K562 (cell line): ENCODE measurements around the gene PARP1. TPM values are rescaled to one million over a fixed set of nuclear protein-coding genes. Genes with fewer than 3 reads are reported as not detected.

Experiments used
- ATAC-seq: fragments of 200-7000 bp; cut with Tn5 transposase; 3 replicates; pipeline ENCODE4 v1.9.1; 2020; ENCODE audit warnings: moderate library complexity
- BruUV-seq: library from RNA; stranded (reverse); fragments of 400-500 nt; replicated peaks from 2 replicates; lab custom pipeline; 2021; lab: Mats Ljungman, UMichigan
- CTCF ChIA-PET: fragments of 300-600 bp; formaldehyde crosslinking; extraction: SDS; loops from one replicate; lab custom pipeline; 2021; ENCODE audit warnings: low intra/inter-chr PET ratio; lab: Yijun Ruan, JAX
- POLR2A ChIA-PET: fragments of 300-600, 350-650 bp; sonication (Branson Sonifier 250); formaldehyde crosslinking; extraction: SDS; loops from one replicate; lab custom pipeline; 2021; ENCODE audit warnings: antibody characterized with exemption, inconsistent platforms; lab: Yijun Ruan, JAX
- DNase-seq, 4 experiments: peaks; one replicate each; pipeline versions ENCODE4 v3.0.0 to v3.0.0-alpha.2; 2011 to 2018; ENCODE audit warnings: low spot score in 3 of 4, mixed read lengths in 3 of 4; ENCODE audit errors: extremely low read depth in 1 of 4
- FAIRE-seq: peaks from 2 replicates; lab custom pipeline; 2011; peaks lifted over from hg19 to GRCh38; lab: Jason Lieb, UNC
- H2AFZ ChIP-seq: 2 replicates; pipeline ENCODE4 v1.6.0; 2011; ENCODE audit warnings: low read depth, low read length, control low read depth, inconsistent platforms
- H3K27ac ChIP-seq: fragments of 200-600 bp; 3 replicates; pipeline ENCODE4 v1.8.0; 2011; ENCODE audit warnings: low read depth, mild to moderate bottlenecking, control low read depth, inconsistent platforms, low read length, moderate library complexity, mixed read lengths; ENCODE audit errors: extremely low read depth
- H3K27me3 ChIP-seq, 2 experiments: fragments of 300-600 bp in 1 of 2; 2 replicates in 1 of 2; 3 replicates in 1 of 2; pipeline versions ENCODE4 v1.6.0 to v1.8.0; 2011; ENCODE audit warnings: inconsistent platforms in 2 of 2, low read length in 2 of 2, mild to moderate bottlenecking in 1 of 2, mixed read lengths in 1 of 2, moderate library complexity in 1 of 2; ENCODE audit not compliant: control insufficient read depth in 2 of 2, insufficient read depth in 2 of 2
- H3K36me3 ChIP-seq: fragments of 300-600 bp; 3 replicates; pipeline ENCODE4 v1.8.0; 2011; ENCODE audit warnings: mild to moderate bottlenecking, low read length, inconsistent platforms; ENCODE audit not compliant: control insufficient read depth, insufficient read depth
- H3K4me1 ChIP-seq, 2 experiments: fragments of 200-600 bp in 1 of 2; replicated peaks in 1 of 2; 2 replicates in 1 of 2; 3 replicates in 1 of 2; pipeline versions ENCODE4 v1.5.1 to v1.8.0; 2011; ENCODE audit warnings: inconsistent platforms in 2 of 2, low read length in 2 of 2, mild to moderate bottlenecking in 1 of 2, mixed read lengths in 1 of 2, moderate library complexity in 1 of 2; ENCODE audit not compliant: control insufficient read depth in 2 of 2, insufficient read depth in 2 of 2
- H3K4me2 ChIP-seq: 2 replicates; pipeline ENCODE4 v1.6.1; 2011; ENCODE audit warnings: low read length, control low read depth, inconsistent platforms, mixed read lengths; ENCODE audit not compliant: insufficient read depth
- H3K4me3 ChIP-seq: fragments of 200-600 bp; sonication (generic), shearing (Covaris generic); 2 replicates; pipeline ENCODE4 v1.5.1; 2016; ENCODE audit warnings: control low read depth, inconsistent platforms
- H3K79me2 ChIP-seq: fragments of 200-600 bp; 3 replicates; pipeline ENCODE4 v1.8.0; 2011; ENCODE audit warnings: low read length, inconsistent platforms; ENCODE audit not compliant: control insufficient read depth, insufficient read depth
- H3K9ac ChIP-seq, 2 experiments: 2 replicates each; pipeline versions ENCODE4 v1.6.0 to v1.6.1; 2011; ENCODE audit warnings: low read depth in 2 of 2, low read length in 2 of 2, control low read depth in 1 of 2, inconsistent platforms in 1 of 2, mild to moderate bottlenecking in 1 of 2, mixed read lengths in 1 of 2; ENCODE audit not compliant: insufficient read depth in 1 of 2
- H3K9me1 ChIP-seq: one replicate; pipeline ENCODE4 v1.6.0; 2011; ENCODE audit warnings: inconsistent platforms, mild to moderate bottlenecking, low read length, moderate library complexity; ENCODE audit not compliant: control insufficient read depth, insufficient read depth
- H3K9me3 ChIP-seq: replicated peaks from 2 replicates; pipeline ENCODE4 v1.5.1; 2011; ENCODE audit warnings: low read depth, low read length, inconsistent platforms; ENCODE audit not compliant: control insufficient read depth, insufficient read depth
- H4K20me1 ChIP-seq: replicated peaks from 2 replicates; pipeline ENCODE4 v1.6.1; 2011; ENCODE audit warnings: low read length, inconsistent platforms, mixed read lengths; ENCODE audit not compliant: control insufficient read depth, insufficient read depth
- CBX2 ChIP-seq: fragments of 200-600 bp; sonication (generic); IDR thresholded peaks from one replicate; pipeline ENCODE4 v1.6.1; 2012; ENCODE audit warnings: mild to moderate bottlenecking, low read length, inconsistent platforms; ENCODE audit not compliant: insufficient read depth, poor library complexity, severe bottlenecking
- ETS1 ChIP-seq: conservative IDR thresholded peaks from 2 replicates; pipeline ENCODE4 v1.6.1; 2011; ENCODE audit warnings: low read depth, mild to moderate bottlenecking, low read length; ENCODE audit not compliant: control insufficient read depth
- PBX2 ChIP-seq, 2 experiments: IDR thresholded peaks in 1 of 2; conservative IDR thresholded peaks in 1 of 2; 2 replicates each; pipeline ENCODE4 v1.6.1; 2016; ENCODE audit warnings: low read depth in 2 of 2, mild to moderate bottlenecking in 1 of 2, missing compliant biosample characterization in 1 of 2, missing genetic modification characterization in 1 of 2, moderate library complexity in 1 of 2
- POLR3G ChIP-seq: IDR thresholded peaks from 2 replicates; pipeline ENCODE4 v1.6.1; 2011; ENCODE audit not compliant: insufficient read length, insufficient replicate concordance; ENCODE audit errors: extremely low read depth
- PTTG1 ChIP-seq: fragments of 450-650 bp; IDR thresholded peaks from 2 replicates; pipeline ENCODE4 v1.6.1; 2016; ENCODE audit warnings: low read depth, mild to moderate bottlenecking, missing genetic modification characterization, missing compliant biosample characterization
- ZNF12 ChIP-seq: sonication (generic); formaldehyde crosslinking; IDR thresholded peaks from 2 replicates; pipeline ENCODE4 v1.4.0; 2020; ENCODE audit warnings: mild to moderate bottlenecking, missing genetic modification reagents
- ZNF23 ChIP-seq: fragments of 250-450 bp; sonication (Bioruptor Pico); IDR thresholded peaks from 2 replicates; pipeline ENCODE4 v1.4.0; 2020; ENCODE audit warnings: mild to moderate bottlenecking
- ZNF354B ChIP-seq: fragments of 250-450 bp; sonication (Bioruptor Pico); IDR thresholded peaks from 2 replicates; pipeline ENCODE4 v1.4.0; 2020
- ZNF507 ChIP-seq: conservative IDR thresholded peaks from 2 replicates; pipeline ENCODE4 v1.6.1; 2017; ENCODE audit warnings: missing genetic modification characterization, missing compliant biosample characterization
- ZNF644 ChIP-seq: fragments of 200-800 bp; sonication (Bioruptor generic); IDR thresholded peaks from 2 replicates; pipeline ENCODE4 v1.6.1; 2016; ENCODE audit warnings: low read depth, missing genetic modification characterization, missing compliant biosample characterization
- WGBS: fragments of 100-300 bp; shearing (Covaris generic); methylation state at CpG from one replicate; pipeline ENCODE4 v1.1.6; 2016; ENCODE audit warnings: low coverage, mixed read lengths; ENCODE audit not compliant: insufficient coverage; ENCODE audit errors: missing lambda C conversion rate; 5-methylcytosine and 5-hydroxymethylcytosine counted together
- in situ Hi-C: fragments of 300-500 bp; cut with MboI; formaldehyde crosslinking; loops from 4 replicates; pipeline ENCODE4 v1.15.0; 2018; ENCODE audit warnings: inconsistent platforms, mixed read lengths
- intact Hi-C: fragments of 100-400 bp; cut with micrococcal nuclease; formaldehyde crosslinking; loops from 2 replicates; pipeline ENCODE4 v1.14.2; 2022
- polyA plus RNA-seq, 8 experiments: library from polyadenylated mRNA; depleted of rRNA in 4 of 8; stranded (reverse) in 5 of 8; unstranded in 3 of 8; fragments of >200 nt; fragmentation: Nextera tagmentation in 2 of 8; fragmentation: Illumina TruSeq in 1 of 8; extraction: Ambion mirVana in 2 of 8; extraction: Trizol in 1 of 8; gene quantifications; 2 replicates each; pipeline versions ENCODE4 v1.2.1 to v1.2.3, GENCODE V29; 2011 to 2014; ENCODE audit warnings: inconsistent platforms in 1 of 8, missing spikeins in 1 of 8
- total RNA-seq, 7 experiments: library from RNA; depleted of rRNA in 6 of 7; stranded (reverse); fragments of >200 nt in 6 of 7; fragmentation: Illumina TruSeq in 2 of 7; extraction: Trizol in 2 of 7; gene quantifications; 2 replicates each; pipeline versions ENCODE4 v1.2.1 to v1.2.3, GENCODE V29; 2011 to 2021; ENCODE audit warnings: low replicate concordance in 1 of 7

The PARP1 gene
- total and polyA plus RNA-seq, 9 of the 15 experiments (the other 6 are each of a cell fraction or from before 2014, with no cell fraction given): 121 to 306 (median 250) TPM

- POLR2A ChIA-PET: interaction anchor here (0.6 to 1.2 kb wide), 4 partner anchors 9 to 365 kb away, joined by 3 to 4 read pairs (median 4); no protein-coding TSS in a partner anchor
- TF ChIP-seq PBX2 (CRISPR knock-in tag; IDR thresholded peaks at IDR 0.05; ENCODE audit: low read depth) (no peak), PBX2 (tag; conservative IDR thresholded peaks at IDR 0.05; ENCODE audit: low read depth) (no peak), ZNF354B (CRISPR knock-in tag) (no peak), ETS1 (no peak), ZNF644 (tag) (no peak), PTTG1 (no peak), POLR3G (no peak), CBX2 (no peak), ZNF507 (tag) (no peak), ZNF12 (no peak), ZNF23 (CRISPR knock-in tag) (no peak)
- CTCF ChIA-PET: no interaction called here
Measured at GRCh38 chr1:226364901-226365565, 42.9 kb downstream of the PARP1 start.

More at GRCh38 chr1:226364901-226365565, 42.9 kb downstream of the PARP1 start:
- H3K9me1 ChIP-seq: no peaks in the 10 kb centered on the region
- 91% methylated on average over 15 of the region's 15 CpGs for WGBS
- FAIRE-seq (no peak), ATAC-seq (no peak), DNase-seq (no peak)
- no peaks in the 10 kb centered on the region for H4K20me1 ChIP-seq
- intact Hi-C loops: no loop called here
- H3K79me2 ChIP-seq: no peaks in the 10 kb centered on the region
- no peak overlapping the region for H2AFZ ChIP-seq
- H3K4me2 ChIP-seq: no peak overlapping the region
- H3K4me3 ChIP-seq: no peak overlapping the region
- no peak overlapping the region for H3K9ac ChIP-seq
- no peaks in the 10 kb centered on the region for H3K4me1 ChIP-seq
- H3K27me3 ChIP-seq: no peaks in the 10 kb centered on the region
- in situ Hi-C loops: no loop called here
- BruUV-seq: no TSS peak
- peaks cover 98% of the 10 kb centered on the region for H3K36me3 ChIP-seq
- no peaks in the 10 kb centered on the region for H3K9me3 ChIP-seq
- no peak overlapping the region for H3K27ac ChIP-seq
